Mesendoderm (in vitro differentiated cells): ENCODE data around the gene TBXAS1.

Experiments used
- DNase-seq: peaks from one replicate; pipeline ENCODE4 v3.0.0; 2013
- H2AK5ac ChIP-seq: 2 replicates; pipeline ENCODE4 v1.6.1; 2013; ENCODE audit warnings: low read length, inconsistent platforms
- H2BK120ac ChIP-seq: 2 replicates; pipeline ENCODE4 v1.6.1; 2013; ENCODE audit warnings: low read depth, mild to moderate bottlenecking, low read length, moderate library complexity, mixed read lengths
- H2BK15ac ChIP-seq: replicated peaks from 2 replicates; pipeline ENCODE4 v1.6.1; 2013; ENCODE audit warnings: low read depth, mild to moderate bottlenecking, moderate library complexity
- H2BK5ac ChIP-seq: 2 replicates; pipeline ENCODE4 v1.6.1; 2013; ENCODE audit warnings: low read length, inconsistent platforms
- H3K18ac ChIP-seq: 2 replicates; pipeline ENCODE4 v1.6.1; 2013; ENCODE audit warnings: mild to moderate bottlenecking, low read length, mixed read lengths
- H3K23ac ChIP-seq: one replicate; pipeline ENCODE4 v1.6.1; 2013; ENCODE audit warnings: low read length
- H3K27ac ChIP-seq: 2 replicates; pipeline ENCODE4 v1.5.1; 2013; ENCODE audit warnings: low read depth, mild to moderate bottlenecking, inconsistent platforms, low read length, moderate library complexity
- H3K27me3 ChIP-seq: 2 replicates; pipeline ENCODE4 v1.6.1; 2013; ENCODE audit warnings: low read length, control low read depth, mild to moderate bottlenecking, inconsistent platforms; ENCODE audit not compliant: insufficient read depth, poor library complexity
- H3K36me3 ChIP-seq: 2 replicates; pipeline ENCODE4 v1.6.1; 2013; ENCODE audit warnings: low read length, inconsistent platforms; ENCODE audit not compliant: control insufficient read depth, insufficient read depth
- H3K4ac ChIP-seq: one replicate; pipeline ENCODE4 v1.6.1; 2013; ENCODE audit warnings: low read depth, mild to moderate bottlenecking, low read length, moderate library complexity
- H3K4me1 ChIP-seq: 2 replicates; pipeline ENCODE4 v1.6.1; 2013; ENCODE audit warnings: low read depth, low read length, inconsistent platforms; ENCODE audit not compliant: control insufficient read depth
- H3K4me2 ChIP-seq: 2 replicates; pipeline ENCODE4 v1.6.1; 2013; ENCODE audit warnings: low read length
- H3K4me3 ChIP-seq: 2 replicates; pipeline ENCODE4 v1.5.1; 2013; ENCODE audit warnings: mild to moderate bottlenecking, low read length
- H3K56ac ChIP-seq: one replicate; pipeline ENCODE4 v1.6.1; 2013; ENCODE audit warnings: low read length
- H3K79me1 ChIP-seq: 2 replicates; pipeline ENCODE4 v1.6.1; 2013; ENCODE audit warnings: low read length, inconsistent platforms
- H3K79me2 ChIP-seq: 2 replicates; pipeline ENCODE4 v1.6.1; 2013; ENCODE audit warnings: mild to moderate bottlenecking, low read length; ENCODE audit not compliant: control insufficient read depth, insufficient read depth
- H3K9ac ChIP-seq: 2 replicates; pipeline ENCODE4 v1.6.1; 2013; ENCODE audit warnings: low read length, inconsistent platforms
- H4K5ac ChIP-seq: one replicate; pipeline ENCODE4 v1.6.1; 2013; ENCODE audit warnings: low read length
- H4K8ac ChIP-seq: one replicate; pipeline ENCODE4 v1.6.1; 2013; ENCODE audit warnings: low read depth, mild to moderate bottlenecking, control low read depth, low read length, moderate library complexity
- WGBS: extraction: QIAGEN DNeasy Blood & Tissue Kit; methylation state at CpG from one replicate; pipeline ENCODE4 v1.1.7; 2013; ENCODE audit warnings: low lambda C conversion rate, missing lambda C conversion rate; ENCODE audit not compliant: insufficient coverage; ENCODE audit errors: extremely low coverage; 5-methylcytosine and 5-hydroxymethylcytosine counted together

TBXAS1 gene

DNA sequence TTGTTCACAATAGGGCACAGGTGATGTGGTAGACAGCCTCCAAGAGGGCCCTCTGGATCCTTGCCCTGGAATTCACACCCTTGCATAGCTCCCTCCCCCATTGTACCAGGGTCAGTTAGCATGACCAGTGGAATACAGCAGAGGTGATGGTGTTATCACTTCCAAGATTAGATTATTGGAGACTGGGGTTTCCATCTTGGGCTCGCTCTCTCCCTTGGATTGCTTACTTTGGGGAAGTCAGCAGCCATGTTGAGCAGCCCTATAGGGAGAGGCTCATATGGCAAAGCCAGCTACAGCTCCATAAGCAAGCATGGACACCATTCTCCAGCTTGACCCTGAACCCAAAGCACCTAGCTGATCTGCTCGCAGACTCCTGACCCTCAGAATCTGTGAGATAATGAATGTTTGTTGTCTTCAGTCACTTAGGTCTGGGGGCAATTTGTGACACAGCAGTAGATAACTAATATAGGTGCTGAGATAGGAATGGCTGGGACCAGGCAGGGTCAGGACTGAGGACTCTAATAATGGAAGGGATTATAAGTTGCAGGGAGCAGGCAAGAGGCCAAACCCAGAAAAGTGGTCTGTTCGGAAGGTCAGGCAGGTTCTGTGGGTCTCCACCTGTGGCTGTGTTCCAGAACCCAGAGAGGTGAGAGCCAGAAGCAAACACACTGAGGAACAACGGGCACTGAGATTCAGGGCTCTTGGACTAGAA lies 22.9 kb downstream of the TBXAS1 start:
- H4K5ac ChIP-seq, result no peak overlapping the region
- no peak overlapping the region for H2BK15ac ChIP-seq
- H3K23ac ChIP-seq, result no peak overlapping the region
- H2BK5ac ChIP-seq, result peak overlapping the region; percentile 94
- H3K4me2 ChIP-seq, result no peak overlapping the region
- no peak overlapping the region for H3K4me3 ChIP-seq
- no peaks in the 10 kb centered on the region for H3K27me3 ChIP-seq
- peak overlapping the region; percentile 24 for H2AK5ac ChIP-seq
- H3K4ac ChIP-seq, result no peak overlapping the region
- no peaks in the 10 kb centered on the region for H3K36me3 ChIP-seq
- H3K79me1 ChIP-seq, result no peaks in the 10 kb centered on the region
- H4K8ac ChIP-seq, result no peak overlapping the region
- peak overlapping the region; percentile 23 for H3K9ac ChIP-seq
- H3K4me1 ChIP-seq, result peaks cover 6% of the 10 kb centered on the region
- peak overlapping the region; percentile 87 for H3K27ac ChIP-seq
- WGBS, result no CpG with 5 or more reads among the region's 4 CpGs
- peak overlapping the region; percentile 86 for H2BK120ac ChIP-seq
- H3K18ac ChIP-seq, result peak overlapping the region; percentile 54
- peak; percentile 96 for DNase-seq
- no peaks in the 10 kb centered on the region for H3K79me2 ChIP-seq
- peak overlapping the region; percentile 75 for H3K56ac ChIP-seq

DNA sequence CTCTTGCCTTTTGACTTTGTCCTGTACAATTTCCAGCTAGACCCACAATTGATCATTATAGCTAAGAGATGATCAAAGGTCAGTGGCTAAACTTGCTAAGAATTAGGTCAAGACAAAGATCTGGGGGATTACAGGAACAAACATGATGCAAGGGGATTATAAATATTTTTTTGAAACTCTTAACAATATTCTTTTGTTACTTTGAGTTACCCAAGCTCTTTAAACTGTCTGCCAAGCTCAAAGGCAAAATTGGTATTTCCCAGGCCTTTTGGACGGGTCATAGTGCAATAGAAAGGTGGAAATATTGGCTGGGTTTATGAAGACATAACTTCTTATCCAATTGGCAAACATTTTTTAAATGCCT lies 23.4 kb downstream of the TBXAS1 start:
- Histone ChIP-seq H2BK15ac (no peak overlapping the region), H3K18ac (no peak overlapping the region), H4K8ac (no peak overlapping the region), H3K4me1 (peaks cover 6% of the 10 kb centered on the region), H3K36me3 (no peaks in the 10 kb centered on the region), H2AK5ac (peak overlapping the region; percentile 24), H3K79me2 (no peaks in the 10 kb centered on the region), H2BK120ac (peak overlapping the region; percentile 86), H3K4me2 (no peak overlapping the region), H3K9ac (peak overlapping the region; percentile 23), H3K27me3 (no peaks in the 10 kb centered on the region), H3K4ac (no peak overlapping the region), H3K4me3 (no peak overlapping the region), H3K27ac (peak overlapping the region; percentile 87), H3K56ac (peak overlapping the region; percentile 75), H4K5ac (no peak overlapping the region), H3K23ac (no peak overlapping the region), H3K79me1 (no peaks in the 10 kb centered on the region), H2BK5ac (peak overlapping the region; percentile 93)
- no CpG with 5 or more reads among the region's 1 CpG for WGBS
- DNase-seq, result no peak

DNA sequence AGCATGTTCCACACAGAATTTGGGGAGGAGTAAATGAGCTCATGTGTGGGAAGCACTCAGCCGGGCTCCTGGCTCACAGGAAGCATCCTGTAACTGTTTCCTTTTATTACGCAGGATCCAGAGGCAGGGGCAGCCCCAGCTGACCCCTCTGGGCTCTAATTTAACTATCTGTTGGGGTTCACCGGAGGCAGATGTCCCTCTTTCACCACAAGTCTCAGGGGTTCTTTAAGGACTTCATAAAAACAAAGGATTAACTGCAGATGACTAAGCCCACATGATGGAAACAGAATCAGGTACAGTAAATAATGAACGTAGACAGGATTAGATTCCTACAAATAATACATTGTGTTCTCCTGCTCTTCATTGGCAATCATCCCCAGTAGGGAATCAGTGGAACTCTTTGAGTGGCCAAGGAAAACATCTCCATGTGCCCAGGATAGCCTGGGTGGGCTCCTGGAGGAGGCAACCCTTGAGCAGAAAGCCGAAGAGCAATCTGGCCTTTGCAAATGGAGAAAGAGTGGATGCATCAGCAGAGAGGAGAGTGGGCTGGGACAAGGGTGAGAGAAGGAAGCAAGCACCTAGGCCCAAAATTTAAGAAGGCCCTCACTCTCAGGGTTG lies 24.6 kb downstream of the TBXAS1 start:
- H3K4ac ChIP-seq, result no peak overlapping the region

DNA sequence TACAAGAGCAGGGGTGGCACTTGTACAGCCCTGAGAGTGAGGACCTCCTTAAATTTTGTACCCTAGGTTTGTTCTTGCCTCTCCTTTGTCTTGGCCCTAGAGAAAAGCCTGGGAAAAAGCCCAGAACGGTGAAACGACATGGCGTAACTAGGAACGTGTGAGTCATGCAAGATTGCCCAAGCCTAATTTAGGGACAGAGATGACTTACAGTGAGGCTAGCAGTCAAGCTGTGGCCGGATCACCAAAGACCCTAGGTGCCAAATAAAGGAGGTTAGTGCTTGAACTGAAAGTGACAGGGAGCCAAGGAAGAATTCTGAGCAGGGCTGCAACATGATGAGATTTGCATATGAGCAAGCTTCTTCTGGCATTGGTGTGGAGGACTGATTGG lies 25.1 kb downstream of the TBXAS1 start:
- peak overlapping the region; percentile 46 for H2AK5ac ChIP-seq
- no peak overlapping the region for H2BK120ac ChIP-seq
- H3K36me3 ChIP-seq, result no peaks in the 10 kb centered on the region
- H3K18ac ChIP-seq, result no peak overlapping the region
- no peak overlapping the region for H3K27ac ChIP-seq
- H4K8ac ChIP-seq, result no peak overlapping the region
- no peaks in the 10 kb centered on the region for H3K79me1 ChIP-seq
- H3K9ac ChIP-seq, result no peak overlapping the region
- H3K79me2 ChIP-seq, result no peaks in the 10 kb centered on the region
- H3K27me3 ChIP-seq, result no peaks in the 10 kb centered on the region
- H3K4me1 ChIP-seq, result peaks cover 6% of the 10 kb centered on the region
- no peak overlapping the region for H2BK15ac ChIP-seq
- H3K4ac ChIP-seq, result no peak overlapping the region
- H3K4me2 ChIP-seq, result no peak overlapping the region
- no peak overlapping the region for H3K23ac ChIP-seq
- DNase-seq, result no peak
- no CpG with 5 or more reads among the region's 5 CpGs for WGBS
- H2BK5ac ChIP-seq, result no peak overlapping the region
- H3K56ac ChIP-seq, result peak overlapping the region; percentile 17
- H3K4me3 ChIP-seq, result no peak overlapping the region
- H4K5ac ChIP-seq, result no peak overlapping the region

More for the DNA sequence above, 24.6 kb downstream of the TBXAS1 start:
- Histone ChIP-seq H3K27ac (peak overlapping the region; percentile 55), H3K4me2 (no peak overlapping the region), H3K9ac (no peak overlapping the region), H3K18ac (no peak overlapping the region), H3K27me3 (no peaks in the 10 kb centered on the region), H3K56ac (peak overlapping the region; percentile 58), H3K4me1 (peaks cover 6% of the 10 kb centered on the region), H3K79me2 (no peaks in the 10 kb centered on the region), H2BK5ac (peak overlapping the region; percentile 43), H3K36me3 (no peaks in the 10 kb centered on the region), H3K23ac (peak overlapping the region; percentile 54), H3K79me1 (no peaks in the 10 kb centered on the region), H3K4me3 (no peak overlapping the region), H4K8ac (no peak overlapping the region), H4K5ac (no peak overlapping the region), H2BK15ac (no peak overlapping the region), H2BK120ac (no peak overlapping the region), H2AK5ac (peak overlapping the region; percentile 81)
- DNase-seq, result no peak
- WGBS, result no CpG with 5 or more reads among the region's 5 CpGs

DNA sequence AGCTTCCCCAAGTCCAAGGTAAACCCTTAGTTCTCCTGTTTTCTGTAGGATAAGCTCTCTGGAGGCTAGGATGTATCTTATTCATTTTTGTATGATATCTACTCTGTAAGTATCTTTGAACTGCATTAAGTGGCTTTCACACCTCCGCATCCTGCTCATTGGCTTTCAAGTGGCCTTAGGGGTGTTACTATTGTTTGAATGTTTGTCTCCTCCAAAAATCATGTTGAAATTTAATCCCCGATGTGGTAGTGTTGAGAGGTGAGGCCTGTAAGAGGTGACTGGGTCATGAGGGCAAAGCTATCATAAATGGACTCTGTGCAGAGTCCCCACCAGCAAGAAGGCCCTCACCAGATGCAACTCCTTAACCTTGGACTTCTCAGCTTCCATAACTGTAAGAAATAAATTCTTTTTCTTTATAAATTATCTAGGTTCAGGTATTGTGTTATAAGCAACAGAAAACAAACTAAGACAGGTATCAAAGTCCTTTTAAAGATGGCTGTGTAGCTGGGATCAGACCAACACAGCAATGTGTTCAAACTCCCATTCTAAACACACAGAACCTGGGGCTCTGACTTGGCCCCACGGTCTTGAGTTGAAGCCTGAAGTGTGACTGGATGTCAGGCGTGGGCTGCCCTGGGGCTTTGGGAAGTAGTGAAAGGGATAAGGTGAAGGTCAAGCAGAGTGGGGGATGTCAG lies 25.9 kb downstream of the TBXAS1 start:
- Histone ChIP-seq H3K56ac (peak overlapping the region; percentile 34), H3K4me3 (no peak overlapping the region), H3K79me2 (no peaks in the 10 kb centered on the region), H3K9ac (no peak overlapping the region), H3K4me1 (peaks cover 6% of the 10 kb centered on the region), H2BK5ac (peak overlapping the region; percentile 17), H3K27me3 (no peaks in the 10 kb centered on the region), H3K79me1 (no peaks in the 10 kb centered on the region), H3K36me3 (no peaks in the 10 kb centered on the region), H3K4me2 (no peak overlapping the region), H2BK120ac (no peak overlapping the region), H3K23ac (no peak overlapping the region), H3K4ac (no peak overlapping the region), H3K18ac (no peak overlapping the region), H2BK15ac (no peak overlapping the region), H3K27ac (no peak overlapping the region), H4K8ac (no peak overlapping the region), H4K5ac (no peak overlapping the region), H2AK5ac (peak overlapping the region; percentile 46)
- no CpG with 5 or more reads among the region's 4 CpGs for WGBS
- no peak for DNase-seq
